HUES48 (cell line): ENCODE measurements around the gene SCRN2.

Experiments used
- H3K27ac ChIP-seq: one replicate; pipeline ENCODE4 v1.7.0; 2013; ENCODE audit warnings: low read depth, low read length, inconsistent platforms
- H3K27me3 ChIP-seq: 2 replicates; pipeline ENCODE4 v1.6.1; 2013; ENCODE audit warnings: mild to moderate bottlenecking, low read length; ENCODE audit not compliant: control insufficient read depth, insufficient read depth
- H3K36me3 ChIP-seq: 2 replicates; pipeline ENCODE4 v1.6.1; 2013; ENCODE audit warnings: low read length; ENCODE audit not compliant: control insufficient read depth, insufficient read depth
- H3K4me1 ChIP-seq: 2 replicates; pipeline ENCODE4 v1.6.1; 2013; ENCODE audit warnings: mild to moderate bottlenecking, low read length; ENCODE audit not compliant: control insufficient read depth, insufficient read depth
- H3K4me3 ChIP-seq: 2 replicates; pipeline ENCODE4 v1.5.1; 2013; ENCODE audit warnings: mild to moderate bottlenecking, low read depth, low read length
- H3K9ac ChIP-seq: 2 replicates; pipeline ENCODE4 v1.6.1; 2013; ENCODE audit warnings: mild to moderate bottlenecking, low read depth, low read length, moderate library complexity
- H3K9me3 ChIP-seq: 2 replicates; pipeline ENCODE4 v1.6.1; 2013; ENCODE audit warnings: low read length; ENCODE audit not compliant: control insufficient read depth, insufficient read depth

SCRN2 gene

DNA sequence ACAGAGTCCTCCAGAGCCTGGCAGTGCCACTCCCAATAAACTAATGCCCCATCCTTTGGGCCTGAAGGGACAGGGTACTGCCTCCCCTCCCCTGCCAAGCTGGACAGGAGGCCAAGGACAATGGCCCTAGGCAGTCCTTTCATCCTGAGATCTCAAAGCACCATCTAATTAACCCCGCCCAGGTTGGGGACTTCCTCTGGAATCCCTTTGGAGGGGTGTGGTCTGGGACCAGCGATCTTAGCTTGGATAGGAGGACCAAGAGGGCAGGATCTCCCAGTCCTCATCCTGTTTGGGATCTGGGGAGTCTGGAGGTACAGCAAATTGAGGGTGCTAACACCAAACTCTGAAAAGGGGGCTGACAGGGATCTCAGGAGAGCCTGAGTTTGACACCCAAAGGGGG lies 28.0 kb upstream of the SCRN2 start:
- H3K9ac ChIP-seq, result no peak overlapping the region
- H3K27ac ChIP-seq, result no peak overlapping the region
- peaks cover 71% of the 10 kb centered on the region for H3K27me3 ChIP-seq
- H3K4me1 ChIP-seq, result peaks cover 25% of the 10 kb centered on the region
- no peaks in the 10 kb centered on the region for H3K9me3 ChIP-seq
- H3K4me3 ChIP-seq, result no peak overlapping the region
- H3K36me3 ChIP-seq, result no peaks in the 10 kb centered on the region

DNA sequence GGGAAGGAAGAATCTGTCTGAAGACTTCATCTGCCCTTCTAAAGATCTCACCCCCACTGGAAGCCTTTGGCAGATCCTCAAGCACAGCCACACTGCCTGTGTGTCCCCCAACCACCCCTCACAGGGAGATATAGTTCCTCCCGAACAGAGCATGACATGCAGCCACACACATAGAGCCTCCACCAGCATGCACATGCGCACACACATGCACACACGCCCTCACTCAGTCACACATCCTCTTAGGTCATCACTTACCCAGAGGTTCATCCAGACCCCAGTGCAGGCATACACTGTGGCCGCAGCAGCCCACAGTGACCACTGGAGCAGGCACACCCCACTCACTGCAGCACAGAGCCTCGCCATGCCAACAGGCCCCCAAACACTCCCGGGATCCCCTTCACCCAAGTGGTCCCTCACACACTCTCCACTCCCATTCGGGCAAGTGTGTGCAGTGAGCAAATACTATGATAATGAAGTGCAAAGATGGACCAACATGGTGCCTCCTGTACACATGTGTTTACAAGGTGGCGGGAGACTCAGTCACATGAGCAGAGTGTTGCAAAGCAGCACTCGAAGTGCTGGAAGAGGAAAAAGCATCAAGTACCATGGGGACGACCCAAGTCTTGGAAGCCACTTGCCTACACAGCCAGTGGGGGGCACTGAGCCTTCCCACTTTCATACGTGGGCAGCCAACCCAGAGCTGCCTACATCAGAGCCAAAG lies 26.9 kb upstream of the SCRN2 start:
- no peaks in the 10 kb centered on the region for H3K36me3 ChIP-seq
- no peak overlapping the region for H3K4me3 ChIP-seq
- H3K27me3 ChIP-seq, result peaks cover 63% of the 10 kb centered on the region
- no peak overlapping the region for H3K27ac ChIP-seq
- peaks cover 16% of the 10 kb centered on the region for H3K4me1 ChIP-seq
- H3K9ac ChIP-seq, result no peak overlapping the region
- H3K9me3 ChIP-seq, result no peaks in the 10 kb centered on the region

DNA sequence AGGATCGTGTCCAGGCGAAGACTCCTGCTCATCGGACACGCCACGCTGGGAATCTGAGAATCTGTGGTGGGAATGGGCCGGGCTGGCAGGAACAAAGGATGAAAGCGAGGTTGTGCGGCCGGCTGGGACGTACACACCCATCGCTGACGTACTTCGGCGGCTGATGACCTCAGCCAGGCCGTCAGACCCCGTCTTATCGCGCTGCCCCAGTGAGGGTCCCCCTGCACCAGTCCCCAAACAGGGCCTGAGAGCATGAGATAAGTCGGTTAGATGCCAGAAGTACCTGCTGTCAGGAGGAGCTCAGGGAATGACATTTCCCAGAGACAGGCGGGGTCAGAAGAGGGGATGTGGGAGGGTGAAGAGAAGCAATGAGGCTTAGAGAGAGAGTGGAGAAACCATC lies 25.9 kb upstream of the SCRN2 start:
- H3K9me3 ChIP-seq, result no peaks in the 10 kb centered on the region
- no peak overlapping the region for H3K9ac ChIP-seq
- peaks cover 57% of the 10 kb centered on the region for H3K27me3 ChIP-seq
- no peak overlapping the region for H3K4me3 ChIP-seq
- H3K36me3 ChIP-seq, result no peaks in the 10 kb centered on the region
- peaks cover 16% of the 10 kb centered on the region for H3K4me1 ChIP-seq
- no peak overlapping the region for H3K27ac ChIP-seq

DNA sequence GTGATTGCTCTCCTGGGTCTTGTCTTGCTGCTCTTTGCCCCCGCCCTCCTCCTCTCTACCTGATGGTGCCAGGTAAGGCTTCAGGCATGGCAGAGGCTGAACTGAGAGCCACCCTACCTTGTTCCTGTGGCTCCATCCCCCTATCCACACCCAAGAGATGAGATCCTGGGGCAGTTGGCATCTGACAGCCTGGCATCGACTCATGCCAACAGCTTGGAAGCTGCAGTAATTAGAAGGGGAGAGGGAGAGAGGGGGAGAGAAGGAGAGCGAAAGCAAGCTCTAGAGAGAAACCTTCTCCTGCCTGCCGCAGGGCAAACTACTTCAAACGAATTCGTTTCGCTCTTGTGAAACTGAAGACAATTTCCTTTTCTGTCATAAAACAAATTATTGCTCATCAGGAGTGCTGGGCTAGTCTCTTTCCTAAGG lies 23.7 kb upstream of the SCRN2 start:
- H3K9ac ChIP-seq, result no peak overlapping the region
- H3K4me1 ChIP-seq, result peaks cover 7% of the 10 kb centered on the region; the same call in 1 of the 2 replicates
- no peak overlapping the region for H3K4me3 ChIP-seq
- peaks cover 37% of the 10 kb centered on the region for H3K27me3 ChIP-seq
- no peaks in the 10 kb centered on the region for H3K9me3 ChIP-seq
- no peak overlapping the region for H3K27ac ChIP-seq
- no peaks in the 10 kb centered on the region for H3K36me3 ChIP-seq

DNA sequence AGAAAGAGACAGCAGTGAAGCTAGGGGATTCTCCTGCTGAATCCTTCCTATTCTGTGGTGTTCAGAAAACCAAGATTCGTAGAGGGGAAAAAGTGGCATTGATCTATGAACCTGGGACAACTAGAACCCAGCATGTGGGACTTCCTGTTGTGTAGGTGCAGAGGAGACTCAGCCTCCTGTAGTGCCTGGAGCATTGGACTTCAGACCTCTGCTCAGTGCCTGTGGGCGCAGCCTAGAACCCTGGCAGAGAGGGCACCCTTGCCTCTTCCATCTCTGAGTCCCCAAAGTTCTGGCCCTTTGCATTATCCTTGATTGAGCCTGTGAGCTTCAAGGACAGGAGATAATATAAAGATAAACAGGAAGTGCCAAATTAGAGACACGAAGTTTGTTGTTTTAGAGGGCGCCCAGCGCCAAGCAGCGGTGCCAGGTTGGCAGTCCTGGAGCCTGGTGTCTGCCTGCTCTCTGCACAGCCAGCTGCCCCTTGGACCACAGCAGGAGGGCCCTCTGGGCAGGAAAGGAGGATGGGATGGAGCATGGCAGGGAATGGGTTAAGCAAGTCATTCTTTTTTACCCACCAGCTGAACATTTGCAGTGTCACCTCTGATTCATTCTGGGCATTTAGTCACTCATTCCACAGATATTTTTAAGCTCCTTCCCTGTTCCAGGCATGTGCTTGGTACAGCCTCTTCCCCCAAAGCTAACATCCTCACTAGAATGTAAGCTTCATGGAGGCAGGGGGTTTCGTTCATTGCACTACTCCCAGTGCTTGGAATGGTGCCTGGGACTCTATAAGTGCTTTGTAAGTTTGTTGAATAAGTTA lies 21.8 kb upstream of the SCRN2 start:
- H3K9ac ChIP-seq, result no peak overlapping the region

DNA sequence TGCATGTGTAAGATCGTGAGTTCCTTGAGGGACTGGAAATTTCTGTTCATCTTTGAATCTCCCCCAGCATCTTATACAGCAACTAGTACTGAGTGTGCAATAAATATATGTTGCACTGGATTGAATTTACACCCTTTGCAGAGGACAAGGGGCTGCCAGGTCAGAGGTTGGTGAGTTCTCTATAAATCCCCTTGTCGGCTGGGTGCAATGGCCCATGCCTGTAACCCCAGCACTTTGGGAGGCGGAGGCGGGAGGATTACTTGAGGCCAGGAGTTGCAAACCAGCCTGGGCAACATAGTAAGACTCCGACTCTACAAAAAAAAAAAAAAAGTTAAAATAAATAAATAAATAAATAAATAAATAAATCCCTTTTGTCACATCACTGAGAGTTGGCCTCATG lies 19.3 kb upstream of the SCRN2 start:
- H3K4me3 ChIP-seq, result no peak overlapping the region
- H3K27me3 ChIP-seq, result peaks cover 34% of the 10 kb centered on the region
- no peaks in the 10 kb centered on the region for H3K36me3 ChIP-seq
- no peak overlapping the region for H3K9ac ChIP-seq
- H3K4me1 ChIP-seq, result peaks cover 3% of the 10 kb centered on the region; the same call in 1 of the 2 replicates
- H3K9me3 ChIP-seq, result no peaks in the 10 kb centered on the region
- no peak overlapping the region for H3K27ac ChIP-seq

More for the DNA sequence above, 21.8 kb upstream of the SCRN2 start:
- H3K27me3 ChIP-seq, result peaks cover 25% of the 10 kb centered on the region
- peaks cover 3% of the 10 kb centered on the region; the same call in 1 of the 2 replicates for H3K4me1 ChIP-seq
- H3K9me3 ChIP-seq, result no peaks in the 10 kb centered on the region
- no peak overlapping the region for H3K4me3 ChIP-seq
- H3K36me3 ChIP-seq, result no peaks in the 10 kb centered on the region
- no peak overlapping the region for H3K27ac ChIP-seq

DNA sequence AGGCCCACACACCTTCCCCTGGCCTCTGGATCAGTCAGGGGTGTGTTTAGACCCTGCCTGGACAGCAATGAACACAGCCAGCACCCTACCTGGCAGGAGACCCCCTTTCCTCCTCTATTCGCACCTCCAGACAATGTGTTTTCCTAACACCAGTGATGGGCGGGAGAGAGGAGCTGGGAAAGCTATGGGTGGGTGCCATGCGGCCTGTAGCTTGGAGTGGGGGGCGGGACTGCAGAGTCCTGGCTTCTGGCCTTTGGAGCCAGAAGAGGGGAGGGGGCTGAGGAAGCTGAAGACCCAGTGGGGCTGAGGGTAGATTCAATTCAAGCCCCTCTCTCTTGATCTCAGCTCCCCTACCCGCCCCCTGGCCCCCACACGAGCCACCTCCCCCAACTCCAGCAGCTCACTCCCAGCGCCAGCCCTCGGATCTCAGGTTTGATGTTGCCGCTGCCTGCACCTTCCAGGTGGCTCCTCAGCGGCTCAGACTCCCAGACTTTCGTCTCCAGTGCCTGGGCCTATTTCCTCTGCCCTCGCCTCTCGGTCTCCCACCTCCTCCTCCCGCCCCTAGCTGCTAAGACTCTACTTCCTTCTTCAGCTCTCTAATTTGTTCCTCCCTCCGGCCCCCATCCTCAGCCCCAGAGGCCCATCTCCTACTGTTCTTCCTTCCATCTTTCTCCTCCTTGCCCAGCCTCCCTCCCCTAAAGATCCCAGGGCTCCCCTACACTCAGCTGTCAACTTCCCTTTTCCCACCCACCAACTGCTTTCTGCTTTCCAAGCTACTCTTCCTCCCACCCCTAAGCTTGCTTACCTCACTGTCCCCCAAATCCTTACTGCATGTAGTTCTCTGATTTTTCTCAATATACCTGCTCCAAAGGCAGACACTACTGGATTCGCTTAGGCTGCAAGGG lies 16.7 kb upstream of the SCRN2 start:
- H3K9ac ChIP-seq, result no peak overlapping the region
- no peaks in the 10 kb centered on the region for H3K9me3 ChIP-seq
- peaks cover 56% of the 10 kb centered on the region for H3K27me3 ChIP-seq
- no peaks in the 10 kb centered on the region for H3K36me3 ChIP-seq
- H3K4me3 ChIP-seq, result no peak overlapping the region
- H3K4me1 ChIP-seq, result peaks cover 9% of the 10 kb centered on the region; the same call in 1 of the 2 replicates
- no peak overlapping the region for H3K27ac ChIP-seq

DNA sequence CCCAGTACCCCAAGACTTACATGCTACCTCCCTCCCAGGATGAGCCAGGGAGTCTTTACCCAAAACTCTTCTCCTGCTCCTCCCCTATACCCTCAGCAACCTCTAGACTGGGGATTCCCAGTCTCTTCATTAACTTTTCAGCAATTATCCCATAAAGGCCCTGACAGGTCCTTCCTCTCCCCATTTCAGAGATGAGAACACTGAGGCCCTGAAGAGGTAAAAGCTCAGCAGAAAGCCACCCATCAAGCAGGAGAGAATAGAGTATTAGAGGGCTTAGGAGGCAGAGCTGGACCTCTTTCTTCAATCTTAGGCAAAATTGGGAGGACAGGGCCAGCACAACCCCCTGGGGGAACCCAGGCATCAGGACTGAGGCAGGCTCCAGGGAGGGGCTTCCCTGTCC lies 15.8 kb upstream of the SCRN2 start:
- H3K27me3 ChIP-seq, result peaks cover 66% of the 10 kb centered on the region

DNA sequence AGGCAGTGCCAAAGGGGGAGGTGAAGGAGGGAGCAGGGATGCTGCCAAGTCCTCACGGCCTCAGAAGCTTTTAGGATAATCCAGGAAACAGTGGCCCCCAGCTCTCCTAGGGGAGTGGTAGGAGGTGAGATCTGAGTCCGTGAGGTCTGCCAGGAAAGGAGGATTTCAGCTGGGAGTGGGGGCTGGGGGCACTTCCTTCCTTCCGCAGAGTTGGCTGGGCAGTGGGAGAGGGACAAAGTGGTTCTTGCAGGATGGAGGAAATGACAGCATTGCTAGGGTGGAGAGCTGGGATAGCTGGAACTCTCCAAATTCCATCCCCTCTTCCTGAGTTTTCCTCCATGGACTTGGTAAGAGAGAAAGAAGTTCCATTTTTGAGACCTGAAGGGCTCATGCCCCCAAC lies 14.7 kb upstream of the SCRN2 start:
- Histone ChIP-seq H3K4me3 (no peak overlapping the region), H3K27ac (no peak overlapping the region), H3K36me3 (no peaks in the 10 kb centered on the region), H3K9me3 (no peaks in the 10 kb centered on the region), H3K9ac (no peak overlapping the region), H3K27me3 (peaks cover 70% of the 10 kb centered on the region), H3K4me1 (peaks cover 15% of the 10 kb centered on the region)

More for the DNA sequence above, 15.8 kb upstream of the SCRN2 start:
- Histone ChIP-seq H3K4me1 (peaks cover 15% of the 10 kb centered on the region), H3K9ac (no peak overlapping the region), H3K36me3 (no peaks in the 10 kb centered on the region), H3K27ac (no peak overlapping the region), H3K4me3 (no peak overlapping the region), H3K9me3 (no peaks in the 10 kb centered on the region)

DNA sequence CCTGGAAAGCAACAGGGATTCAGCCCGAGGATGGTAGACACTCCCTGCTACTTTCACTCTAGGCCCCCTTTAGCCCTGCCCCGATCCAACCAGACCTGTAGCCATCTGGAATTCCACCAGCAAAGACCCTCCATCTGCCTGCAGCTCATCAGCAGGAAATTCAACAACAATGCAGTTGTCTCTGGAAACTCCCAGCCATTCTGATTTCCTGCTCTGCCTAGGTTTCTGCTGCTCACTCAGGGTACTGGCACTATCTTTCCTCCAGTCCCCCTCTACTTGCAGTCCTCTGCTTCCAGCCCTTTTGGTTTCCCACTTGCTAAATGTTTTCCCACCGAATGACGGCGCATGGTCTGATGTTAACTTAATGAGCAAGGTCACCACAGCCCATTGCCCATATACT lies 12.5 kb upstream of the SCRN2 start:
- no peak overlapping the region for H3K4me3 ChIP-seq
- H3K4me1 ChIP-seq, result peaks cover 21% of the 10 kb centered on the region
- no peaks in the 10 kb centered on the region for H3K9me3 ChIP-seq
- H3K27me3 ChIP-seq, result peaks cover 83% of the 10 kb centered on the region
- no peak overlapping the region for H3K9ac ChIP-seq
- H3K27ac ChIP-seq, result no peak overlapping the region
- no peaks in the 10 kb centered on the region for H3K36me3 ChIP-seq
